NCI-H1436 (cell line): Measurements from ENCODE around the gene FMNL2.
"Not testable (repeated sequence)": the region's sequence is repeated elsewhere in the genome, so short reads cannot be mapped to it uniquely, and the experiment has no call there.

Experiments
- DNase-seq: peaks from one replicate; lab custom pipeline; 2025; lab: John Stamatoyannopoulos, UW

FMNL2 gene

GRCh38 chr2:152470861-152471854 lies 136.2 kb downstream of the FMNL2 start:
- no peak for DNase-seq

GRCh38 chr2:152472481-152472887 lies 137.5 kb downstream of the FMNL2 start:
- no peak for DNase-seq

GRCh38 chr2:152473151-152473857 lies 138.3 kb downstream of the FMNL2 start:
- no peak for DNase-seq

GRCh38 chr2:152474523-152474922 lies 139.5 kb downstream of the FMNL2 start:
- DNase-seq, result not testable (repeated sequence)

- no peak for DNase-seq
These were observed 141.0 kb downstream of the FMNL2 start for GRCh38 chr2:152475982-152476381.

GRCh38 chr2:152477347-152478092 lies 142.5 kb downstream of the FMNL2 start:
- DNase-seq, result no peak

GRCh38 chr2:152479282-152479681 lies 144.3 kb downstream of the FMNL2 start:
- no peak for DNase-seq

- no peak for DNase-seq
These were observed 145.9 kb downstream of the FMNL2 start for GRCh38 chr2:152480821-152481399.

- DNase-seq, result no peak
These were observed 147.1 kb downstream of the FMNL2 start for GRCh38 chr2:152481881-152482583.

GRCh38 chr2:152483276-152484063 lies 148.5 kb downstream of the FMNL2 start:
- no peak for DNase-seq

- DNase-seq, result no peak
These were observed 151.2 kb downstream of the FMNL2 start for GRCh38 chr2:152485954-152486736.

- no peak for DNase-seq
These were observed 151.9 kb downstream of the FMNL2 start for GRCh38 chr2:152486737-152487400.

- DNase-seq, result no peak
These were observed 153.1 kb downstream of the FMNL2 start for GRCh38 chr2:152488075-152488474.

GRCh38 chr2:152489364-152489763 lies 154.4 kb downstream of the FMNL2 start:
- no peak for DNase-seq

GRCh38 chr2:152490686-152491455 lies 155.9 kb downstream of the FMNL2 start:
- DNase-seq, result no peak

GRCh38 chr2:152492131-152492530 lies 157.2 kb downstream of the FMNL2 start:
- DNase-seq, result no peak

- no peak for DNase-seq
These were observed 157.9 kb downstream of the FMNL2 start for GRCh38 chr2:152492911-152493310.

GRCh38 chr2:152493417-152493816 lies 158.4 kb downstream of the FMNL2 start:
- DNase-seq, result no peak
